ENCODE data around the gene ITGA1.
"Not testable (repeated sequence)": the region's sequence is repeated elsewhere in the genome, so short reads cannot be mapped to it uniquely, and the experiment has no call there.

The ITGA1 gene

GRCh38 chr5:52865991-52866390 is 78.3 kb downstream of the ITGA1 start:
- not testable (repeated sequence) for H3K23ac ChIP-seq (ENCODE audit: low read depth, low read length, poor library complexity); H2AFZ ChIP-seq (ENCODE audit: low read length); H3K79me1 ChIP-seq (ENCODE audit: low read depth, low read length); H2BK12ac ChIP-seq (ENCODE audit: low read length); H2BK15ac ChIP-seq (ENCODE audit: low read length); DNase-seq (ENCODE audit: low spot score); H3K18ac ChIP-seq (ENCODE audit: low read length); H2BK120ac ChIP-seq (ENCODE audit: low read depth, low read length); H3K14ac ChIP-seq (ENCODE audit: low read length); H3K4me3 ChIP-seq (ENCODE audit: low read length in 2 of 2); H3K27me3 ChIP-seq (ENCODE audit: control insufficient read depth in 3 of 3, insufficient read depth in 3 of 3, low read depth in 1 of 3, low read length in 3 of 3); H2BK5ac ChIP-seq (ENCODE audit: low read length); H4K91ac ChIP-seq (ENCODE audit: low read depth, low read length, poor library complexity); H3K36me3 ChIP-seq (replicated peaks in 1 of 2; ENCODE audit: control insufficient read depth in 2 of 2, insufficient read depth in 2 of 2, low read length in 2 of 2); H3K4me2 ChIP-seq (ENCODE audit: insufficient read depth, low read length, poor library complexity, severe bottlenecking); H3K9me3 ChIP-seq (replicated peaks in 1 of 2; ENCODE audit: control insufficient read depth in 2 of 2, insufficient read depth in 1 of 2, low read depth in 1 of 2, low read length in 2 of 2); H2AK5ac ChIP-seq (ENCODE audit: low read depth, low read length); H3K4ac ChIP-seq (ENCODE audit: low read length); H3K27ac ChIP-seq (replicated peaks; ENCODE audit: low read length); H4K8ac ChIP-seq (ENCODE audit: low read depth, low read length); H3K9ac ChIP-seq (ENCODE audit: low read depth, low read length, poor library complexity)
- H3K4me1 ChIP-seq (ENCODE audit: control insufficient read depth in 2 of 2, insufficient read depth in 1 of 2, low read depth in 1 of 2, low read length in 2 of 2) = peaks cover 4 to 14% of the 10 kb centered on the region in 2 donors
- WGBS, 2 donors (ENCODE audit: extremely low coverage in 2 of 2, insufficient read length in 2 of 2, insufficient replicate concordance in 1 of 2) = no CpG with 5 or more reads among the region's 2 CpGs

GRCh38 chr5:52867809-52868208 is 80.1 kb downstream of the ITGA1 start:
- no peaks in the 10 kb centered on the region for H3K9me3 ChIP-seq (replicated peaks in 1 of 2; ENCODE audit: control insufficient read depth in 2 of 2, insufficient read depth in 1 of 2, low read depth in 1 of 2, low read length in 2 of 2)
- no peak overlapping the region for H2BK15ac ChIP-seq (ENCODE audit: low read length)
- H3K4me1 ChIP-seq (ENCODE audit: control insufficient read depth in 2 of 2, insufficient read depth in 1 of 2, low read depth in 1 of 2, low read length in 2 of 2) = peaks cover 4 to 17% of the 10 kb centered on the region in 2 donors
- H3K18ac ChIP-seq (ENCODE audit: low read length) = no peak overlapping the region
- H3K14ac ChIP-seq (ENCODE audit: low read length) = no peak overlapping the region
- no peak overlapping the region for H2BK120ac ChIP-seq (ENCODE audit: low read depth, low read length)
- no peak overlapping the region for H3K4ac ChIP-seq (ENCODE audit: low read length)
- no peak overlapping the region for H2BK12ac ChIP-seq (ENCODE audit: low read length)
- H3K4me3 ChIP-seq (ENCODE audit: low read length in 2 of 2) = no peak overlapping the region
- no peak overlapping the region for H2AK5ac ChIP-seq (ENCODE audit: low read depth, low read length)
- H3K79me1 ChIP-seq (ENCODE audit: low read depth, low read length) = no peaks in the 10 kb centered on the region
- DNase-seq (ENCODE audit: low spot score) = no peak
- H4K8ac ChIP-seq (ENCODE audit: low read depth, low read length) = no peak overlapping the region
- no peak overlapping the region for H3K4me2 ChIP-seq (ENCODE audit: insufficient read depth, low read length, poor library complexity, severe bottlenecking)
- no peak overlapping the region for H3K9ac ChIP-seq (ENCODE audit: low read depth, low read length, poor library complexity)
- H2AFZ ChIP-seq (ENCODE audit: low read length) = no peak overlapping the region
- WGBS, 2 donors (ENCODE audit: extremely low coverage in 2 of 2, insufficient read length in 2 of 2, insufficient replicate concordance in 1 of 2) = no CpG with 5 or more reads among the region's 2 CpGs
- no peak overlapping the region for H2BK5ac ChIP-seq (ENCODE audit: low read length)
- H3K23ac ChIP-seq (ENCODE audit: low read depth, low read length, poor library complexity) = no peak overlapping the region
- no peak overlapping the region for H3K27ac ChIP-seq (replicated peaks; ENCODE audit: low read length)
- H4K91ac ChIP-seq (ENCODE audit: low read depth, low read length, poor library complexity) = no peak overlapping the region
- H3K36me3 ChIP-seq (replicated peaks in 1 of 2; ENCODE audit: control insufficient read depth in 2 of 2, insufficient read depth in 2 of 2, low read length in 2 of 2) = no peaks in the 10 kb centered on the region
- H3K27me3 ChIP-seq (ENCODE audit: control insufficient read depth in 3 of 3, insufficient read depth in 3 of 3, low read depth in 1 of 3, low read length in 3 of 3) = no peaks in the 10 kb centered on the region

DNA sequence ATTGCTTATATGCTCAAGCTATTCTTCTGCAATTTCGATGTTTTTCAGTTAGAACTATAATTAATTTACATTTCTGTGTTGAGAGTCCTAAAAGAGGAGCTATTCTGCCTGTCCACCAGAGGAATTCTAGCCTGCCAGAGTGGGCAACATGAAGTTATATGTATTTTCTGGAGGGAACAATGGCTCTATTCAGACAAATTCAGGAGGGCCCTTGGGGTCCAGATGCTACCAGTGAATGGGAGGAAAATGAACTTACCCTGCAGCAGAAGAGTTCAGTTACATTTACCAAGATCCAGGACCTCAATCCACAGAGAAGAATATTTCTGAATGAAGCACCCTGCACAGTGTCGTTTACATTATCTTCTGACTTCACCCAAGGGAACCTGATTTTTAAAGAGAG is 80.7 kb downstream of the ITGA1 start:
- H4K8ac ChIP-seq (ENCODE audit: low read depth, low read length) = no peak overlapping the region
- no peak overlapping the region for H4K91ac ChIP-seq (ENCODE audit: low read depth, low read length, poor library complexity)
- H3K4me2 ChIP-seq (ENCODE audit: insufficient read depth, low read length, poor library complexity, severe bottlenecking) = no peak overlapping the region
- H3K4ac ChIP-seq (ENCODE audit: low read length) = no peak overlapping the region
- H3K27ac ChIP-seq (replicated peaks; ENCODE audit: low read length) = no peak overlapping the region
- no peak overlapping the region for H3K9ac ChIP-seq (ENCODE audit: low read depth, low read length, poor library complexity)
- H3K23ac ChIP-seq (ENCODE audit: low read depth, low read length, poor library complexity) = no peak overlapping the region
- no peaks in the 10 kb centered on the region for H3K36me3 ChIP-seq (replicated peaks in 1 of 2; ENCODE audit: control insufficient read depth in 2 of 2, insufficient read depth in 2 of 2, low read length in 2 of 2)
- H2BK120ac ChIP-seq (ENCODE audit: low read depth, low read length) = no peak overlapping the region
- no peak overlapping the region for H2BK5ac ChIP-seq (ENCODE audit: low read length)
- H2BK15ac ChIP-seq (ENCODE audit: low read length) = no peak overlapping the region
- no peaks in the 10 kb centered on the region for H3K27me3 ChIP-seq (ENCODE audit: control insufficient read depth in 3 of 3, insufficient read depth in 3 of 3, low read depth in 1 of 3, low read length in 3 of 3)
- H2BK12ac ChIP-seq (ENCODE audit: low read length) = no peak overlapping the region
- no peaks in the 10 kb centered on the region for H3K9me3 ChIP-seq (replicated peaks in 1 of 2; ENCODE audit: control insufficient read depth in 2 of 2, insufficient read depth in 1 of 2, low read depth in 1 of 2, low read length in 2 of 2)
- no CpG with 5 or more reads among the region's 2 CpGs for WGBS, 2 donors (ENCODE audit: extremely low coverage in 2 of 2, insufficient read length in 2 of 2, insufficient replicate concordance in 1 of 2)
- H2AK5ac ChIP-seq (ENCODE audit: low read depth, low read length) = no peak overlapping the region
- H3K14ac ChIP-seq (ENCODE audit: low read length) = no peak overlapping the region
- no peak for DNase-seq (ENCODE audit: low spot score)
- H3K4me1 ChIP-seq (ENCODE audit: control insufficient read depth in 2 of 2, insufficient read depth in 1 of 2, low read depth in 1 of 2, low read length in 2 of 2) = peaks cover 4 to 17% of the 10 kb centered on the region in 2 donors
- no peaks in the 10 kb centered on the region for H3K79me1 ChIP-seq (ENCODE audit: low read depth, low read length)
- H3K18ac ChIP-seq (ENCODE audit: low read length) = no peak overlapping the region
- H2AFZ ChIP-seq (ENCODE audit: low read length) = no peak overlapping the region
- no peak overlapping the region for H3K4me3 ChIP-seq (ENCODE audit: low read length in 2 of 2)

GRCh38 chr5:52869391-52869790 is 81.7 kb downstream of the ITGA1 start:
- Histone ChIP-seq H3K27me3 (ENCODE audit: control insufficient read depth in 3 of 3, insufficient read depth in 3 of 3, low read depth in 1 of 3, low read length in 3 of 3) (no peaks in the 10 kb centered on the region), H3K14ac (ENCODE audit: low read length) (no peak overlapping the region), H3K4ac (ENCODE audit: low read length) (no peak overlapping the region), H2BK15ac (ENCODE audit: low read length) (no peak overlapping the region), H3K79me1 (ENCODE audit: low read depth, low read length) (no peaks in the 10 kb centered on the region), H2AFZ (ENCODE audit: low read length) (no peak overlapping the region), H2BK120ac (ENCODE audit: low read depth, low read length) (no peak overlapping the region), H2BK12ac (ENCODE audit: low read length) (no peak overlapping the region), H3K9me3 (replicated peaks in 1 of 2; ENCODE audit: control insufficient read depth in 2 of 2, insufficient read depth in 1 of 2, low read depth in 1 of 2, low read length in 2 of 2) (no peaks in the 10 kb centered on the region), H4K91ac (ENCODE audit: low read depth, low read length, poor library complexity) (no peak overlapping the region), H2AK5ac (ENCODE audit: low read depth, low read length) (no peak overlapping the region), H3K4me1 (ENCODE audit: control insufficient read depth in 2 of 2, insufficient read depth in 1 of 2, low read depth in 1 of 2, low read length in 2 of 2) (peaks cover 4 to 17% of the 10 kb centered on the region in 2 donors), H3K18ac (ENCODE audit: low read length) (no peak overlapping the region), H3K23ac (ENCODE audit: low read depth, low read length, poor library complexity) (no peak overlapping the region), H3K27ac (replicated peaks; ENCODE audit: low read length) (no peak overlapping the region), H4K8ac (ENCODE audit: low read depth, low read length) (no peak overlapping the region), H3K36me3 (replicated peaks in 1 of 2; ENCODE audit: control insufficient read depth in 2 of 2, insufficient read depth in 2 of 2, low read length in 2 of 2) (no peaks in the 10 kb centered on the region), H3K4me3 (ENCODE audit: low read length in 2 of 2) (no peak overlapping the region), H3K4me2 (ENCODE audit: insufficient read depth, low read length, poor library complexity, severe bottlenecking) (no peak overlapping the region), H2BK5ac (ENCODE audit: low read length) (no peak overlapping the region), H3K9ac (ENCODE audit: low read depth, low read length, poor library complexity) (no peak overlapping the region)
- WGBS, 2 donors (ENCODE audit: extremely low coverage in 2 of 2, insufficient read length in 2 of 2, insufficient replicate concordance in 1 of 2) = no CpG with 5 or more reads among the region's 4 CpGs
- DNase-seq (ENCODE audit: low spot score) = no peak
